OCI-LY1 (cell line): ENCODE results near the gene DCAF16.

Source experiments
- H2AFZ ChIP-seq: fragments of 200-600 bp; sonication (generic), shearing (Covaris generic); 2 replicates; pipeline ENCODE4 v1.6.0; 2014; ENCODE audit warnings: antibody characterized with exemption, mild to moderate bottlenecking, low read length
- H3F3A ChIP-seq: fragments of 200-600 bp; sonication (generic), shearing (Covaris generic); 2 replicates; pipeline ENCODE4 v1.6.0; 2014; ENCODE audit warnings: mild to moderate bottlenecking, antibody characterized with exemption, low read length, moderate library complexity; ENCODE audit not compliant: insufficient read depth
- H3K27ac ChIP-seq: fragments of 200-600 bp; sonication (generic); 2 replicates; pipeline ENCODE4 v1.5.1; 2014; ENCODE audit warnings: low read length, mixed run types, mild to moderate bottlenecking, low read depth; ENCODE audit not compliant: poor library complexity, severe bottlenecking
- H3K27me3 ChIP-seq: fragments of 200-600 bp; sonication (generic); 2 replicates; pipeline ENCODE4 v1.6.0; 2014; ENCODE audit warnings: antibody characterized with exemption, mild to moderate bottlenecking, low read length, moderate library complexity; ENCODE audit not compliant: insufficient read depth
- H3K36me3 ChIP-seq: fragments of 200-600 bp; sonication (generic); 2 replicates; pipeline ENCODE4 v1.6.1; 2014; ENCODE audit warnings: mild to moderate bottlenecking, antibody characterized with exemption, low read length, moderate library complexity, mixed read lengths; ENCODE audit not compliant: insufficient read depth
- H3K4me1 ChIP-seq: fragments of 200-600 bp; sonication (generic); 2 replicates; pipeline ENCODE4 v1.5.1; 2014; ENCODE audit warnings: mild to moderate bottlenecking, low read length, moderate library complexity; ENCODE audit not compliant: insufficient read depth, severe bottlenecking
- H3K4me2 ChIP-seq: fragments of 200-600 bp; sonication (generic), shearing (Covaris generic); 2 replicates; pipeline ENCODE4 v1.6.1; 2014; ENCODE audit warnings: low read length
- H3K4me3 ChIP-seq: fragments of 200-600 bp; sonication (generic); 2 replicates; pipeline ENCODE4 v1.5.1; 2014; ENCODE audit warnings: low read length, low read depth, mild to moderate bottlenecking, mixed read lengths; ENCODE audit not compliant: poor library complexity, severe bottlenecking
- H3K79me2 ChIP-seq: fragments of 200-600 bp; shearing (Covaris generic); 2 replicates; pipeline ENCODE4 v1.6.1; 2016; ENCODE audit warnings: mixed run types, low read length, mixed read lengths; ENCODE audit not compliant: insufficient read depth
- H3K9ac ChIP-seq: fragments of 200-600 bp; sonication (generic), shearing (Covaris generic); 2 replicates; pipeline ENCODE4 v1.6.1; 2014; ENCODE audit warnings: mild to moderate bottlenecking, low read length, mixed read lengths
- H3K9me2 ChIP-seq: fragments of 200-600 bp; sonication (generic), shearing (Covaris generic); 2 replicates; pipeline ENCODE4 v1.6.1; 2014; ENCODE audit warnings: low read depth, mild to moderate bottlenecking, low read length, mixed read lengths
- H3K9me3 ChIP-seq: fragments of 200-600 bp; shearing (Covaris generic); 2 replicates; pipeline ENCODE4 v1.6.1; 2014; ENCODE audit warnings: low read length, mixed read lengths
- H4K20me1 ChIP-seq: fragments of 200-600 bp; sonication (generic), shearing (Covaris generic); 2 replicates; pipeline ENCODE4 v1.6.0; 2016; ENCODE audit warnings: mild to moderate bottlenecking, low read length; ENCODE audit not compliant: insufficient read depth
- EZH2 ChIP-seq: fragments of 200-600 bp; sonication (generic), shearing (Covaris generic); IDR thresholded peaks from 2 replicates; pipeline ENCODE4 v1.8.0; 2017; ENCODE audit warnings: borderline replicate concordance, mixed run types, mild to moderate bottlenecking, antibody characterized with exemption, low read length, moderate library complexity, mixed read lengths
- TF ChIP-seq, protein P1 (sequence below): fragments of 200-600 bp; sonication (generic), shearing (Covaris generic); IDR thresholded peaks from 2 replicates; pipeline ENCODE4 v1.5.1; 2017; ENCODE audit warnings: mild to moderate bottlenecking, antibody characterized with exemption, low read length, moderate library complexity, mixed read lengths

The DCAF16 gene

DNA sequence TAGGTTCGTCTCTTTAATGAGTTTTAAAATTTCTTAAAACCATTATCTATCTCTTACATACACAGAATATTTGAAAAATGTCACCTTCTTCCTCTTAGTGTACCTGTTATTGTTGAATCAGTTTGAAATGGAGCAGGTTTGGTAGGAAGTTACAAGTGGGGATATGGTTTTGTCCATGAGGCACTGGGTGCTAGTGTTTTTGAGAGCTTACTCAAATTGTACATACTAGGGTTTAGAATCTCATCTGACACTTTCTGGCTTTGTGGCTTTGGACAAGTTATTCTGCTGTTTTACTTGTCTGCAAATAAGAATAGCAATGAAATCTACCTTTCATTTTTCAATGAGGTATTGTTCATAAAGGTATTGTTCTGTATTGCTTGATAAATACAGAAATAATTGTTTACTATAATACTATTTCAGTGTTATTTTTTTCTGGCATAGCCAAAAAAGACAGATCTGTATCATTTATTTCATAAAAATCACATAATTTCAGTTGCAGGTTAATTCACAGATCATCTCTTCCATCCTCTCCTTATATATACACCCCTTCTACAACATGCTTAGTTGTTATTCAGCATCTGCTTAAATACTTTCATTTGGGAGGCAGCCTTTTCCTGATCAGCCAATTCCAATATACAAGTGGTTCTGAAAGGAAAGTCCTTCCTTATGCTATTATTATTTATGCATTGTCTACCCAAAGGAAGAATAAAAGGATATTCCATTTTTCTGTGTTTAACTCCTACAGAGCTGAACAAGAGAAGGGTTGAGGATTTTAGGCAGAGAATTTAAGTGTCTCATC, 13.5 kb upstream of the DCAF16 start:
- H3K9me2 ChIP-seq, result no peaks in the 10 kb centered on the region
- no peaks in the 10 kb centered on the region for H3K4me1 ChIP-seq
- no peak overlapping the region for H3K27ac ChIP-seq
- H3K79me2 ChIP-seq, result no peaks in the 10 kb centered on the region
- no peak for TF ChIP-seq EZH2
- TF ChIP-seq, protein P1, sequence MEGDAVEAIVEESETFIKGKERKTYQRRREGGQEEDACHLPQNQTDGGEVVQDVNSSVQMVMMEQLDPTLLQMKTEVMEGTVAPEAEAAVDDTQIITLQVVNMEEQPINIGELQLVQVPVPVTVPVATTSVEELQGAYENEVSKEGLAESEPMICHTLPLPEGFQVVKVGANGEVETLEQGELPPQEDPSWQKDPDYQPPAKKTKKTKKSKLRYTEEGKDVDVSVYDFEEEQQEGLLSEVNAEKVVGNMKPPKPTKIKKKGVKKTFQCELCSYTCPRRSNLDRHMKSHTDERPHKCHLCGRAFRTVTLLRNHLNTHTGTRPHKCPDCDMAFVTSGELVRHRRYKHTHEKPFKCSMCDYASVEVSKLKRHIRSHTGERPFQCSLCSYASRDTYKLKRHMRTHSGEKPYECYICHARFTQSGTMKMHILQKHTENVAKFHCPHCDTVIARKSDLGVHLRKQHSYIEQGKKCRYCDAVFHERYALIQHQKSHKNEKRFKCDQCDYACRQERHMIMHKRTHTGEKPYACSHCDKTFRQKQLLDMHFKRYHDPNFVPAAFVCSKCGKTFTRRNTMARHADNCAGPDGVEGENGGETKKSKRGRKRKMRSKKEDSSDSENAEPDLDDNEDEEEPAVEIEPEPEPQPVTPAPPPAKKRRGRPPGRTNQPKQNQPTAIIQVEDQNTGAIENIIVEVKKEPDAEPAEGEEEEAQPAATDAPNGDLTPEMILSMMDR, result no peak
- H3K4me3 ChIP-seq, result no peak overlapping the region
- H3K4me2 ChIP-seq, result no peak overlapping the region
- no peaks in the 10 kb centered on the region for H3K27me3 ChIP-seq
- no peak overlapping the region for H3K9ac ChIP-seq
- H3K9me3 ChIP-seq, result no peaks in the 10 kb centered on the region
- no peaks in the 10 kb centered on the region for H4K20me1 ChIP-seq
- H2AFZ ChIP-seq, result no peak overlapping the region
- peaks cover 77% of the 10 kb centered on the region for H3K36me3 ChIP-seq
- H3F3A ChIP-seq, result no peaks in the 10 kb centered on the region

DNA sequence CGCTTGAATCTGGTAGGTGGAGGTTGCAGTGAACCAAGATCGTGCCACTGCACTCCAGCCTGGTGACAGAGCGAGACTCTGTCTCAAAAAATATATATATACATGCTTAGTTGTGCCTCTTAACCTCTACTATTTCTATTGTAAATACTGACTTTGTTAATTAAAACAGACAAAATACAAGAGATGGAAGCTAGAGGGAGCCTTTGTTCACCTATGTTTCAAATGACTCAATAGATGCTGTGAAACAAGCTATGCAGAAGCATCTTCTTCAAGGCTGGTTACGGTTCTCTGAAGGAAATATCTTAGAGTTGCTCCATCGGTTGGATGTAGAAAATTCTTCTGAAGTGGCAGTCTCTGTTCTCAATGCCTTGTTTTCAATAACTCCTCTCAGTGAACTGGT, 6.5 kb upstream of the DCAF16 start:
- H3K27me3 ChIP-seq, result no peaks in the 10 kb centered on the region
- no peaks in the 10 kb centered on the region for H3K9me3 ChIP-seq
- peaks cover 17% of the 10 kb centered on the region for H3K4me1 ChIP-seq
- no peak overlapping the region for H3K27ac ChIP-seq
- no peak for TF ChIP-seq EZH2
- TF ChIP-seq, protein P1, result peak; percentile 22; the same call in 1 of the 2 replicates
- no peak overlapping the region for H3K4me2 ChIP-seq
- no peak overlapping the region for H3K4me3 ChIP-seq
- peaks cover 30% of the 10 kb centered on the region for H3K79me2 ChIP-seq
- no peaks in the 10 kb centered on the region for H4K20me1 ChIP-seq
- no peaks in the 10 kb centered on the region for H3F3A ChIP-seq
- peaks cover 63% of the 10 kb centered on the region for H3K36me3 ChIP-seq
- H3K9me2 ChIP-seq, result no peaks in the 10 kb centered on the region
- H2AFZ ChIP-seq, result no peak overlapping the region
- no peak overlapping the region for H3K9ac ChIP-seq

DNA sequence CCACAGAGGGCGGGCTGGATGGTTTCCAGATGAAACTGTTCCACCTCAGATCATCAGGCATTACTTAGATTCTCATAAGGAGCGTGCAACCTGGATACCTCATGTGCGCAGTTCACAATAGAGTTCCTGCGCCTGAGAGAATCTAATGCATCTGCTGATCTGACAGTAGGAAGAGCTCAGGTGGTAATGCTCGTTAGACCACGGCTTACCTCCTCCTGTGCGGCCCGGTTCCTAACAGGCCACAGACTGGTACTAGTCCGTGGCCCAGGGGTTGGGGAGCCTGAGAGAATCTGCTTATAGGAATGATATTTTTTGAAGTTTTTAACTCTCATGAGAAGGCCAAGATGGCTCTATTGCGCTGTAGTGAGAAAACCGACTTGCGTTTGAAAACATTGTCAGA, 5.6 kb upstream of the DCAF16 start:
- no peaks in the 10 kb centered on the region for H4K20me1 ChIP-seq
- no peak overlapping the region for H3K9ac ChIP-seq
- no peaks in the 10 kb centered on the region for H3K27me3 ChIP-seq
- no peaks in the 10 kb centered on the region for H3F3A ChIP-seq
- H3K4me3 ChIP-seq, result no peak overlapping the region
- no peak overlapping the region for H2AFZ ChIP-seq
- no peak for TF ChIP-seq EZH2
- TF ChIP-seq, protein P1, result no peak
- H3K9me2 ChIP-seq, result no peaks in the 10 kb centered on the region
- peaks cover 60% of the 10 kb centered on the region for H3K36me3 ChIP-seq
- H3K4me2 ChIP-seq, result no peak overlapping the region
- H3K9me3 ChIP-seq, result no peaks in the 10 kb centered on the region
- no peak overlapping the region for H3K27ac ChIP-seq
- H3K79me2 ChIP-seq, result peaks cover 39% of the 10 kb centered on the region
- H3K4me1 ChIP-seq, result peaks cover 17% of the 10 kb centered on the region
